Activated CD8-positive, alpha-beta memory T cell treated with anti-CD3 and anti-CD28 coated beads for 48 hours (primary cell): ENCODE measurements around the gene MRPS23.

ENCODE experiments used
- DNase-seq, 3 experiments: peaks; one replicate each; pipeline ENCODE4 v3.0.0-alpha.2; 2020; ENCODE audit warnings: low read depth in 2 of 3, low spot score in 2 of 3

Gene MRPS23

DNA sequence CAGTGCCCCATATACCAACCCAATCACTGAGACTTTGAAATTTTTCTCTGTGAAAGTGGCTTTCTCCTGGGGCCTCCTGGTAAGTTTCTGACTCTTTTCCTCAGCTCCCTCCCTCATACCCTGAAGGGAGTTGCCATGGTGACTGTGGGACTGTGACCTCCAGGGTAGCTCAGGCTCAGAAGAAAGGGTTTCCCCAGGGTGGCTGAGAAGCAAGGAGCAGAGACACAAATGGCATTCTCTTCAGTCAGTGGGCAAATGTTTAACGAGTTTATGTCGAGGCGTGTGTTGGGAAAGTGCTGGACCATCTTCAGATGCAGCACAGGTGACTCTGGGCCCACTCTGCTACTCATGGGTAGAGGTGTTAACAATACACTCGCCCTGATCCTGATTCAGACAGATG lies 46.8 kb downstream of the MRPS23 start:
- no peak for DNase-seq

DNA sequence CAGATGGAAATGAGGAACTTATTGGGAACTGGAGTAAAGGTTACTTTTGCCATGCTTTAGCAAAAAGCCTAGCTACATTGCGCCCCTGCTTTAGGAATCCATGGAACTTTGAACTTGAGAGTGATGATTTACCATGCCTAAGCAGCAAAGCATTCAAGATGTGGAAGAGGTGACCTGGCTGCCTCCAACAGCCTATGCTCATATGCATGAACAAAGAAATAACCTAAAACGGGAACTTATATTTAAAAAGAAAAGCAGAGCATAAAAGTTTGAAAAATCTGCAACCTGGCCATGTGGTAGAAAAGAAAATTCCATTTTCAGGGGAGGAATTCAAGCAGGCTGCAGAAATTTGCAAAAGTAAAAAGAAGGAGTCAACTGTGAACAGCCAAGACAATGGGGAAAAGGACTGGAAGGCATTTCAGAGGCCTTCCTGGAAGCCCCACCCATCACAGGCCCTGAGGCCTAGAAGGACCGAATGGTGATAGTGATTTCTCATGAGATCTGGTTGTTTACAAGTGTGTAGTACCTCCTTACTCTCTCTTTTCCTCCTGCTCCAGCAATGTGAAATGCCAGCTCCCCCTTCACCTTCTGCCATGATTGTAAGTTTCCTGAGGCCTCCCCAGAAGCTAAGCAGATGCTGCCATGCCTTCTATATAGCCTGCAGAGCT lies 48.7 kb downstream of the MRPS23 start:
- DNase-seq, result no peak

DNA sequence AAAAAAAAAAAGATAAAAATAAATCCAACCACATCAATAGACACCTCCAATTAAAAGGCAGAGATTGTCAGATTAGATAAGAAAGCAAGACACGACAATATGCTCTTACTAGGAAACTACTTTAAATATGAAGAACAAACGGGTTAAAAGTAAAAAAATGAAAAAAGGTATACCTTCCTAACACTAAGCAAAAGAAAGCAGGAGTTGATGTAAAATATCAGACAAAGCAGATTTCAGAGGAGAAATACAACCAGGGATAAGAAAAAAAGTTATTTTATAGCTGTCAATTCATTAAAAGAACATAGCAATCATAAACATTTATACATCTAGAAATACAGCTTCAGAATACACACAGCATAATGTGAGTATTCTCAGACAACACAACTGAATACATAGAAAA lies 55.0 kb downstream of the MRPS23 start:
- no peak for DNase-seq

GRCh38 chr17:57788725-57789124 lies 61.1 kb downstream of the MRPS23 start:
- DNase-seq, result no peak

- DNase-seq, result no peak
These were observed 64.8 kb downstream of the MRPS23 start for GRCh38 chr17:57785022-57785421.
